ENCODE data around the gene MAGI1. TPM values are rescaled to one million over a fixed set of nuclear protein-coding genes. Genes with fewer than 3 reads are reported as not detected.

MAGI1 gene
- total RNA-seq, 1 experiment from 2014 or later = 58.2 TPM

DNA sequence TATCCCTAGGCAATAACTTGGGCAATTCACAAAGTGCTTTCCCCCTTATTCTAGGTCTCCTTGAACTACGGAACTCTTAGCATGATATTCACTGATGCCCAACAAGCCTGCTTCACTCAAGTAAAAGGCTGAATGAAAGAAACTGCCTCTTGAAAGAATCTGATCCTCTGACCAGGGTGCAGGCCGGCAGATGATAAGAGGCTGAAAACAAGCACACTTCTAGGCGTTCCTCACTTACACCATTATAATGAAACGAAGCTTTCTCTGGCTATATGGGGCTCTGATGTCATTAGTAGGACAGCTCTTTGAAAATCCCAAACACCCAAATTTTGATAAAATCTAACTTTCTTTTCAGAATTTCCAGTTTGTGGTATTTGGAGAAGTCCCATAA lies 28.4 kb downstream of the MAGI1 start:
- ChIA-PET POLR2A (no interaction called here), CTCF (interaction anchor here (0.6 kb wide), 1 partner anchor 14 kb away, joined by 6 read pairs; no protein-coding TSS in a partner anchor)
- DNase-seq (ENCODE audit: low spot score) (no peak), ATAC-seq (no peak)
- Mint-ChIP-seq H3K4me1 (peaks cover 35% of the 10 kb centered on the region), H3K27me3 (ENCODE audit: low read depth) (no peaks in the 10 kb centered on the region), H3K36me3 (no peaks in the 10 kb centered on the region), H3K9me3 (no peaks in the 10 kb centered on the region), H3K27ac (peak overlapping the region; percentile 88; the same call in 1 of the 2 replicates), H3K4me3 (no peak overlapping the region)
- no peak for TF ChIP-seq CREM (CRISPR knock-in tag; IDR thresholded peaks at IDR 0.05)
- TF ChIP-seq, protein P1, sequence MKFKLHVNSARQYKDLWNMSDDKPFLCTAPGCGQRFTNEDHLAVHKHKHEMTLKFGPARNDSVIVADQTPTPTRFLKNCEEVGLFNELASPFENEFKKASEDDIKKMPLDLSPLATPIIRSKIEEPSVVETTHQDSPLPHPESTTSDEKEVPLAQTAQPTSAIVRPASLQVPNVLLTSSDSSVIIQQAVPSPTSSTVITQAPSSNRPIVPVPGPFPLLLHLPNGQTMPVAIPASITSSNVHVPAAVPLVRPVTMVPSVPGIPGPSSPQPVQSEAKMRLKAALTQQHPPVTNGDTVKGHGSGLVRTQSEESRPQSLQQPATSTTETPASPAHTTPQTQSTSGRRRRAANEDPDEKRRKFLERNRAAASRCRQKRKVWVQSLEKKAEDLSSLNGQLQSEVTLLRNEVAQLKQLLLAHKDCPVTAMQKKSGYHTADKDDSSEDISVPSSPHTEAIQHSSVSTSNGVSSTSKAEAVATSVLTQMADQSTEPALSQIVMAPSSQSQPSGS (CRISPR knock-in tag; IDR thresholded peaks at IDR 0.05; ENCODE audit: borderline replicate concordance, low read depth) = no peak
- no peak for TF ChIP-seq GTF2I (CRISPR knock-in tag; conservative IDR thresholded peaks at IDR 0.05)
- no peak for TF ChIP-seq JAZF1 (CRISPR knock-in tag; IDR thresholded peaks at IDR 0.05)
- TF ChIP-seq, protein P2, sequence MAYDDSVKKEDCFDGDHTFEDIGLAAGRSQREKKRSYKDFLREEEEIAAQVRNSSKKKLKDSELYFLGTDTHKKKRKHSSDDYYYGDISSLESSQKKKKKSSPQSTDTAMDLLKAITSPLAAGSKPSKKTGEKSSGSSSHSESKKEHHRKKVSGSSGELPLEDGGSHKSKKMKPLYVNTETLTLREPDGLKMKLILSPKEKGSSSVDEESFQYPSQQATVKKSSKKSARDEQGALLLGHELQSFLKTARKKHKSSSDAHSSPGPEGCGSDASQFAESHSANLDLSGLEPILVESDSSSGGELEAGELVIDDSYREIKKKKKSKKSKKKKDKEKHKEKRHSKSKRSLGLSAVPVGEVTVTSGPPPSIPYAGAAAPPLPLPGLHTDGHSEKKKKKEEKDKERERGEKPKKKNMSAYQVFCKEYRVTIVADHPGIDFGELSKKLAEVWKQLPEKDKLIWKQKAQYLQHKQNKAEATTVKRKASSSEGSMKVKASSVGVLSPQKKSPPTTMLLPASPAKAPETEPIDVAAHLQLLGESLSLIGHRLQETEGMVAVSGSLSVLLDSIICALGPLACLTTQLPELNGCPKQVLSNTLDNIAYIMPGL (CRISPR knock-in tag; IDR thresholded peaks at IDR 0.05) = no peak
- TF ChIP-seq, protein P3, sequence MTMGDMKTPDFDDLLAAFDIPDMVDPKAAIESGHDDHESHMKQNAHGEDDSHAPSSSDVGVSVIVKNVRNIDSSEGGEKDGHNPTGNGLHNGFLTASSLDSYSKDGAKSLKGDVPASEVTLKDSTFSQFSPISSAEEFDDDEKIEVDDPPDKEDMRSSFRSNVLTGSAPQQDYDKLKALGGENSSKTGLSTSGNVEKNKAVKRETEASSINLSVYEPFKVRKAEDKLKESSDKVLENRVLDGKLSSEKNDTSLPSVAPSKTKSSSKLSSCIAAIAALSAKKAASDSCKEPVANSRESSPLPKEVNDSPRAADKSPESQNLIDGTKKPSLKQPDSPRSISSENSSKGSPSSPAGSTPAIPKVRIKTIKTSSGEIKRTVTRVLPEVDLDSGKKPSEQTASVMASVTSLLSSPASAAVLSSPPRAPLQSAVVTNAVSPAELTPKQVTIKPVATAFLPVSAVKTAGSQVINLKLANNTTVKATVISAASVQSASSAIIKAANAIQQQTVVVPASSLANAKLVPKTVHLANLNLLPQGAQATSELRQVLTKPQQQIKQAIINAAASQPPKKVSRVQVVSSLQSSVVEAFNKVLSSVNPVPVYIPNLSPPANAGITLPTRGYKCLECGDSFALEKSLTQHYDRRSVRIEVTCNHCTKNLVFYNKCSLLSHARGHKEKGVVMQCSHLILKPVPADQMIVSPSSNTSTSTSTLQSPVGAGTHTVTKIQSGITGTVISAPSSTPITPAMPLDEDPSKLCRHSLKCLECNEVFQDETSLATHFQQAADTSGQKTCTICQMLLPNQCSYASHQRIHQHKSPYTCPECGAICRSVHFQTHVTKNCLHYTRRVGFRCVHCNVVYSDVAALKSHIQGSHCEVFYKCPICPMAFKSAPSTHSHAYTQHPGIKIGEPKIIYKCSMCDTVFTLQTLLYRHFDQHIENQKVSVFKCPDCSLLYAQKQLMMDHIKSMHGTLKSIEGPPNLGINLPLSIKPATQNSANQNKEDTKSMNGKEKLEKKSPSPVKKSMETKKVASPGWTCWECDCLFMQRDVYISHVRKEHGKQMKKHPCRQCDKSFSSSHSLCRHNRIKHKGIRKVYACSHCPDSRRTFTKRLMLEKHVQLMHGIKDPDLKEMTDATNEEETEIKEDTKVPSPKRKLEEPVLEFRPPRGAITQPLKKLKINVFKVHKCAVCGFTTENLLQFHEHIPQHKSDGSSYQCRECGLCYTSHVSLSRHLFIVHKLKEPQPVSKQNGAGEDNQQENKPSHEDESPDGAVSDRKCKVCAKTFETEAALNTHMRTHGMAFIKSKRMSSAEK (CRISPR knock-in tag; IDR thresholded peaks at IDR 0.05; ENCODE audit: borderline replicate concordance) = no peak
- TF ChIP-seq NR2C2 (CRISPR knock-in tag; IDR thresholded peaks at IDR 0.05) = no peak
- no peak for TF ChIP-seq NR1H2 (CRISPR knock-in tag; IDR thresholded peaks at IDR 0.05)
- TF ChIP-seq, protein P4, sequence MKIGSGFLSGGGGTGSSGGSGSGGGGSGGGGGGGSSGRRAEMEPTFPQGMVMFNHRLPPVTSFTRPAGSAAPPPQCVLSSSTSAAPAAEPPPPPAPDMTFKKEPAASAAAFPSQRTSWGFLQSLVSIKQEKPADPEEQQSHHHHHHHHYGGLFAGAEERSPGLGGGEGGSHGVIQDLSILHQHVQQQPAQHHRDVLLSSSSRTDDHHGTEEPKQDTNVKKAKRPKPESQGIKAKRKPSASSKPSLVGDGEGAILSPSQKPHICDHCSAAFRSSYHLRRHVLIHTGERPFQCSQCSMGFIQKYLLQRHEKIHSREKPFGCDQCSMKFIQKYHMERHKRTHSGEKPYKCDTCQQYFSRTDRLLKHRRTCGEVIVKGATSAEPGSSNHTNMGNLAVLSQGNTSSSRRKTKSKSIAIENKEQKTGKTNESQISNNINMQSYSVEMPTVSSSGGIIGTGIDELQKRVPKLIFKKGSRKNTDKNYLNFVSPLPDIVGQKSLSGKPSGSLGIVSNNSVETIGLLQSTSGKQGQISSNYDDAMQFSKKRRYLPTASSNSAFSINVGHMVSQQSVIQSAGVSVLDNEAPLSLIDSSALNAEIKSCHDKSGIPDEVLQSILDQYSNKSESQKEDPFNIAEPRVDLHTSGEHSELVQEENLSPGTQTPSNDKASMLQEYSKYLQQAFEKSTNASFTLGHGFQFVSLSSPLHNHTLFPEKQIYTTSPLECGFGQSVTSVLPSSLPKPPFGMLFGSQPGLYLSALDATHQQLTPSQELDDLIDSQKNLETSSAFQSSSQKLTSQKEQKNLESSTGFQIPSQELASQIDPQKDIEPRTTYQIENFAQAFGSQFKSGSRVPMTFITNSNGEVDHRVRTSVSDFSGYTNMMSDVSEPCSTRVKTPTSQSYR (CRISPR knock-in tag; IDR thresholded peaks at IDR 0.05) = no peak
- no peak for TF ChIP-seq IRF2 (CRISPR knock-in tag; IDR thresholded peaks at IDR 0.05; ENCODE audit: borderline replicate concordance, low read depth)
- TF ChIP-seq ZNF138 (CRISPR knock-in tag; conservative IDR thresholded peaks at IDR 0.05) = no peak
- TF ChIP-seq NR3C1 (CRISPR knock-in tag; conservative IDR thresholded peaks at IDR 0.05; ENCODE audit: low read depth) = no peak
- TF ChIP-seq, protein P5, sequence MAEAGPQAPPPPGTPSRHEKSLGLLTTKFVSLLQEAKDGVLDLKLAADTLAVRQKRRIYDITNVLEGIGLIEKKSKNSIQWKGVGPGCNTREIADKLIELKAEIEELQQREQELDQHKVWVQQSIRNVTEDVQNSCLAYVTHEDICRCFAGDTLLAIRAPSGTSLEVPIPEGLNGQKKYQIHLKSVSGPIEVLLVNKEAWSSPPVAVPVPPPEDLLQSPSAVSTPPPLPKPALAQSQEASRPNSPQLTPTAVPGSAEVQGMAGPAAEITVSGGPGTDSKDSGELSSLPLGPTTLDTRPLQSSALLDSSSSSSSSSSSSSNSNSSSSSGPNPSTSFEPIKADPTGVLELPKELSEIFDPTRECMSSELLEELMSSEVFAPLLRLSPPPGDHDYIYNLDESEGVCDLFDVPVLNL (CRISPR knock-in tag; IDR thresholded peaks at IDR 0.05; ENCODE audit: borderline replicate concordance, low read depth) = no peak
- no peak for TF ChIP-seq GRHL2 (CRISPR knock-in tag; IDR thresholded peaks at IDR 0.05; ENCODE audit: insufficient replicate concordance, severe bottlenecking)
- no peak for TF ChIP-seq CBFB (CRISPR knock-in tag; IDR thresholded peaks at IDR 0.05; ENCODE audit: low read depth)
- TF ChIP-seq, protein P6, sequence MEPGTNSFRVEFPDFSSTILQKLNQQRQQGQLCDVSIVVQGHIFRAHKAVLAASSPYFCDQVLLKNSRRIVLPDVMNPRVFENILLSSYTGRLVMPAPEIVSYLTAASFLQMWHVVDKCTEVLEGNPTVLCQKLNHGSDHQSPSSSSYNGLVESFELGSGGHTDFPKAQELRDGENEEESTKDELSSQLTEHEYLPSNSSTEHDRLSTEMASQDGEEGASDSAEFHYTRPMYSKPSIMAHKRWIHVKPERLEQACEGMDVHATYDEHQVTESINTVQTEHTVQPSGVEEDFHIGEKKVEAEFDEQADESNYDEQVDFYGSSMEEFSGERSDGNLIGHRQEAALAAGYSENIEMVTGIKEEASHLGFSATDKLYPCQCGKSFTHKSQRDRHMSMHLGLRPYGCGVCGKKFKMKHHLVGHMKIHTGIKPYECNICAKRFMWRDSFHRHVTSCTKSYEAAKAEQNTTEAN (CRISPR knock-in tag; IDR thresholded peaks at IDR 0.05) = no peak
- TF ChIP-seq ZNF219 (CRISPR knock-in tag; IDR thresholded peaks at IDR 0.05; ENCODE audit: borderline replicate concordance) = no peak
- TF ChIP-seq ZNF232 (CRISPR knock-in tag; IDR thresholded peaks at IDR 0.05) = no peak
- no peak for TF ChIP-seq EMX1 (CRISPR knock-in tag; IDR thresholded peaks at IDR 0.05)

Measured in WTC11 (cell line).